Naive thymus-derived CD8-positive, alpha-beta T cell (primary cell): ENCODE results near the gene DDX39A. TPM values are rescaled to one million over a fixed set of nuclear protein-coding genes. Genes with fewer than 3 reads are reported as not detected.
"Not testable (repeated sequence)": the region's sequence is repeated elsewhere in the genome, so short reads cannot be mapped to it uniquely, and the experiment has no call there.

Experiments used
- ATAC-seq, 2 donors: fragments of 150-1000 bp; cut with Tn5 transposase in 1 of 2; sonication (Bioruptor Pico), chemical (Tn5 transposase) in 1 of 2; 1 replicate in 1 of 2; 2 replicates in 1 of 2; pipeline ENCODE4 v1.10.0; 2021; ENCODE audit warnings: mild to moderate bottlenecking in 2 of 2, moderate library complexity in 2 of 2
- POLR2A ChIA-PET: fragments of 350-600 bp; sonication (Branson Sonifier 250); formaldehyde crosslinking; loops from one replicate; lab custom pipeline; 2021; ENCODE audit warnings: antibody characterized with exemption; lab: Charles Lee
- DNase-seq, 10 donors: peaks; one replicate each; pipeline versions ENCODE4 v3.0.0 to v3.0.0-alpha.2; 2020 to 2022
- H3K27ac Mint-ChIP-seq, 10 donors: one replicate each; pipeline ENCODE4 v1.8.0; 2020 to 2022; ENCODE audit warnings: mild to moderate bottlenecking in 10 of 10, mixed read lengths in 10 of 10, moderate library complexity in 4 of 10, inconsistent platforms in 1 of 10
- H3K27me3 Mint-ChIP-seq, 5 donors: one replicate each; pipeline ENCODE4 v1.8.0; 2021 to 2022; ENCODE audit warnings: mixed read lengths in 5 of 5
- H3K36me3 Mint-ChIP-seq, 3 donors: one replicate each; pipeline ENCODE4 v1.8.0; 2020 to 2022; ENCODE audit warnings: mixed read lengths in 3 of 3, mild to moderate bottlenecking in 2 of 3, inconsistent platforms in 1 of 3
- H3K4me1 Mint-ChIP-seq, 4 donors: one replicate each; pipeline ENCODE4 v1.8.0; 2021 to 2022; ENCODE audit warnings: mixed read lengths in 4 of 4
- H3K4me3 Mint-ChIP-seq, 10 donors: one replicate each; pipeline ENCODE4 v1.8.0; 2020 to 2022; ENCODE audit warnings: mild to moderate bottlenecking in 10 of 10, mixed read lengths in 10 of 10, moderate library complexity in 6 of 10, inconsistent platforms in 1 of 10
- H3K9me3 Mint-ChIP-seq, 9 donors: one replicate each; pipeline ENCODE4 v1.8.0; 2020 to 2022; ENCODE audit warnings: mixed read lengths in 9 of 9, mild to moderate bottlenecking in 3 of 9, inconsistent platforms in 1 of 9, moderate library complexity in 1 of 9
- polyA plus RNA-seq, 3 donors: library from polyadenylated mRNA; unstranded; fragments of 300-500 nt; fragmentation: Illumina TruSeq; gene quantifications; one replicate each; pipeline ENCODE4 v1.2.3, GENCODE V29; 2021
- total RNA-seq, 8 experiments: library from RNA in 2 of 8; stranded (reverse) in 2 of 8; gene quantifications; one replicate each; pipeline ENCODE4 v1.2.3 and lab custom pipeline; 2021 to 2026

Gene DDX39A
- total RNA-seq = 100 to 1,000 TPM; 158 to 165 TPM
- polyA plus RNA-seq = 100 to 1,000 TPM in 2 of 3 donors, 10 to 100 TPM in 1; 96.0 to 136 (median 106) TPM
- total RNA-seq (lab: John Stamatoyannopoulos, UW) = 136 to 457 (median 239) reads per million in 6 experiments

DNA sequence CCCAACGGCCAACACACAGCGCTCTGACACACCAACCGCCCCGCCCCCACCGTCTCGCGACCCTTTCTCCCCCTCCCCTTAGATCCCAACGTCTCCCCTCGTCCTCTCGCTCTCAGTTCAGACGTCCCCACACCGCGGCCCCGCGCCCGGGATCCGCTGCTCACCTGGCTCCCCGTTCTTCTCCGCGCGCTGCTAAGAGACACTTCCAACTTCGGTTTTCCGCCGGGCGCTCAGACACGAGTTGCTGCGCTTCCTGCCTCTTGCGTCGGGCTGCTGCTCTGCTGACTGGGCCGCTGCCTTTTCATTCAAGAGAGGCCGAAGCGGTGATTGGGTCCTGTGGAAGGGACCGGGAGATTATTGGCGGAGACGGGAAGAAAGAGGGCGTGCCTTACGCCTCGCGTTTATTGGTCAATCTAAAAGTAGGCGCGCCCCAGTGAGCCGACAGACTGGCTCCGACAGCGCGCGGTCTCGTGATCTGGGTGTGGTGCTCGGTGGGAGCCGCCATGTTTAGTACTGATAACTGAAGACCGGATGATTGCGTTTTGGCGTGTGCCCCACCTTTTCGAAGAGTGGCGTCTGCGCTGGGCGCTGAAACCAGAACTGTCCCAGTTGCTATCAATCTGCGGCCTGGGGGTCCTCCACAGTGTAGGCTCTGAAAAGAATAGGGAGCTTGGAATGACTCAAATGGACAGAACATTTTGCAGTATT is at the start of gene DDX39A:
DDX39A (minus strand) TSS at position 236 of the 708 bp plus-strand sequence. CDS start 6,121 bp downstream, outside the sequence.
- peak; percentile 85 to 99 (median 98) for DNase-seq
- Mint-ChIP-seq H3K9me3 (no peaks in the 10 kb centered on the region), H3K27ac (peak within 1 kb of the TSS; percentile 95 to 100 (median 98)), H3K27me3 (no peaks in the 10 kb centered on the region), H3K4me1 (peaks cover 21 to 41% (median 40%) of the 10 kb centered on the region in 4 donors), H3K4me3 (peak within 1 kb of the TSS; percentile 91 to 100 (median 97)), H3K36me3 (peaks cover 0 to 21% (median 4%) of the 10 kb centered on the region in 3 donors)
- peak; percentile 87 to 88 for ATAC-seq
- POLR2A ChIA-PET = interaction anchor here (0.6 to 4.0 kb wide), 26 partner anchors 9 to 1249 kb away, joined by 3 to 36 read pairs (median 6); partner anchors contain the start of genes ADGRE5, DNAJB1 and PKN1

DNA sequence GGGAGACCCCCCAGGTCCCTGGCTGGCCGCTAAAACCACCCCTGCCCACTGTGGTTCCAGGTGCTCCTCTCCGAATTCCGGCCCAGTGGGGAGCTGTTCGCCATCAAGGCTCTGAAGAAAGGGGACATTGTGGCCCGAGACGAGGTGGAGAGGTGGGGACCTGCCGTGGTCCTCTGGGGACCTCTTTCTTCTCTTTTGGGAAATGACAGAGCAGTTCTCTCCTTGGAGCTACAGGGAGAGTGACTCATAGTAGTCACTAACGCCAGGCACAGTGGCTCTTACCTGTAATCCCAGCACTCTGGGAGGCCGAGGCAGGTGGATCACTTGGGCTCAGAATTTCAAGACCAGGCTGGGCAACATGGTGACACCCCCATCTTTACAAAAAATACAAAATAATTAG is 48.7 kb upstream of the DDX39A start:
- no peak for ATAC-seq
- Mint-ChIP-seq H3K36me3 (peaks cover 0 to 78% (median 16%) of the 10 kb centered on the region in 3 donors), H3K27me3 (peaks cover under 1 to 6% (median under 1%) of the 10 kb centered on the region in 5 donors), H3K4me1 (peaks cover 1 to 11% (median 5%) of the 10 kb centered on the region in 4 donors), H3K27ac (peak overlapping the region in 1 of 10 donors; percentile 15), H3K9me3 (no peaks in the 10 kb centered on the region), H3K4me3 (no peak overlapping the region)
- POLR2A ChIA-PET = interaction anchor here (0.6 to 0.9 kb wide), 5 partner anchors 28 to 55 kb away, joined by 3 to 4 read pairs (median 3); no protein-coding TSS in a partner anchor
- DNase-seq = no peak

DNA sequence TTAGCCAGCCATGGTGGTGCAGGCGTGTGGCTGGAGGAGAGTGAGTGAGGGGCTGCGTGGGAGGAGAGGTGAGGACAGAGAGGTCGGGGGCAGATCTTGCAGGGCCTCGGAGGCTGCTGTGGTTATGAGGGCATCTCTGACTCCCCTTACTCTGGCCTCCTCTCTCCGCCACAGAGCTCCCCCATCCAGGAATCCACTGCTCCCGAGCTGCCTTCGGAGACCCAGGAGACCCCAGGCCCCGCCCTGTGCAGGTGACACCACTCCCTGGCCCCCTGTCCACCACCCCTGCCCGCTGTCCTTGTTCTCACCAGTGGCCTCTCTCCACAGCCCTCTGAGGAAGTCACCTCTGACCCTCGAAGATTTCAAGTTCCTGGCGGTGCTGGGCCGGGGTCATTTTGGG is 48.2 kb upstream of the DDX39A start:
- peak overlapping the region in 1 of 10 donors; percentile 15 for H3K27ac Mint-ChIP-seq
- H3K36me3 Mint-ChIP-seq = peaks cover 0 to 82% (median 16%) of the 10 kb centered on the region in 3 donors
- peaks cover 0 to 7% (median 2%) of the 10 kb centered on the region in 4 donors for H3K4me1 Mint-ChIP-seq
- H3K9me3 Mint-ChIP-seq = no peaks in the 10 kb centered on the region
- H3K4me3 Mint-ChIP-seq = no peak overlapping the region
- DNase-seq = no peak
- ATAC-seq = no peak
- POLR2A ChIA-PET = interaction anchor here (1.0 kb wide), 2 partner anchors 17 to 49 kb away, joined by 3 read pairs; no protein-coding TSS in a partner anchor
- peaks cover 0 to 1% (median 0%) of the 10 kb centered on the region in 5 donors for H3K27me3 Mint-ChIP-seq

DNA sequence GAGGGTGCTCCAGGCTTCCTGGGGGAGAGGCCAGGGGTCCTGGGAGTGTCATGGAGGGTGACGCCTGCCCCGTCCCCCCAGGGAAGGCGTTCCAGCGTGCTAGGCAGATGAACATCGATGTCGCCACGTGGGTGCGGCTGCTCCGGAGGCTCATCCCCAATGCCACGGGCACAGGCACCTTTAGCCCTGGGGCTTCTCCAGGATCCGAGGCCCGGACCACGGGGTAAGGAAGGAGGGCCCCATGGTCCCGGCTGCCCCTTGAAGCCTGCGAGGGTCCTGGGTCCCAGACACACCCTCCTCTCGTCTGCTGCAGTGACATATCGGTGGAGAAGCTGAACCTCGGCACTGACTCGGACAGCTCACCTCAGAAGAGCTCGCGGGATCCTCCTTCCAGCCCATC is 44.6 kb upstream of the DDX39A start:
- POLR2A ChIA-PET = no interaction called here
- Mint-ChIP-seq H3K4me3 (no peak overlapping the region), H3K27ac (peak overlapping the region in 1 of 10 donors; percentile 62), H3K27me3 (no peaks in the 10 kb centered on the region), H3K36me3 (peaks cover 6 to 96% (median 21%) of the 10 kb centered on the region in 3 donors), H3K4me1 (peaks cover 0 to 12% (median 5%) of the 10 kb centered on the region in 4 donors), H3K9me3 (no peaks in the 10 kb centered on the region)
- DNase-seq = no peak
- no peak for ATAC-seq

DNA sequence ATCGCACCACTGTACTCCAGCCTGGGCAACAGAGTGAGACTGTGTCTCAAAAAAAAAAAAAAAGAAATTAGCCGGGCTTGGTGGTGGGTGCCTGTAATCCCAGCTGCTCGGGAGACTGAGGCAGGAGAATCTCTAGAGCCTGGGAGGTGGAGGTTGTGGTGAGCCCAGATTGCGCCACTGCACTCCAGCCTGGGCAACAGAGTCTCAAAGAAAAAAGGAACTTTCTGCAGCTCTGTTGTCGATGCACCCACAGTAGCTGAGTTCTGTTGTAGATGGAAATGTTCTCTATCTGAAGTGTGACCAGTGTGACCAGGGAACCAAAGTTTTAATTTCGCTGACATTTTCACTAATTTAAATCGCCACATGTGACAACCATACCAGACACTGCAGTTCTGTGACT is 43.3 kb upstream of the DDX39A start:
- Mint-ChIP-seq H3K36me3 (peaks cover 6 to 96% (median 12%) of the 10 kb centered on the region in 3 donors), H3K4me1 (peaks cover 0 to 14% (median 5%) of the 10 kb centered on the region in 4 donors), H3K27ac (peak overlapping the region in 1 of 10 donors; percentile 67)
- DNase-seq, H3K9me3 Mint-ChIP-seq, H3K27me3 Mint-ChIP-seq, POLR2A ChIA-PET, ATAC-seq, H3K4me3 Mint-ChIP-seq: not testable (repeated sequence)

DNA sequence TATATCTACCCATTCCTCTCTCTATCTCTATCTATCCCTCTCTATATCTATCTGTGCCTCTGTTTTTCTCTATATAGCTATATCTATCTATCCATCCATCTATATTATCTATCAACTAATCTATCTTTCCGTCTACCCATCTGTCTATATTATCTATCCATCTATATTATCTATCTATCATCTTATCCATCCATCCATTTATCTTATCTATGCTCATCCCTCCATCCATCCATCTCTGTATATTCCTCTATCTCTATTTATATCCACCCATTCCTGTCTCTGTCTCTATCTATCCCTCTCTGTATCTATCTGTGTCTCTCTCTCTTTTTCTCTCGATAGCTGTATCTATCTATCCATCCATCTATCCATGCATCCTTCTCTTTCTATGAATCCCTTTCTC is 41.8 kb upstream of the DDX39A start:
- DNase-seq (no peak), ATAC-seq (no peak)
- Mint-ChIP-seq H3K27me3 (no peaks in the 10 kb centered on the region), H3K4me3 (no peak overlapping the region), H3K36me3 (peaks cover 6 to 96% (median 12%) of the 10 kb centered on the region in 3 donors), H3K4me1 (peaks cover 0 to 14% (median 5%) of the 10 kb centered on the region in 4 donors), H3K27ac (peak overlapping the region in 8 of 10 donors; percentile 0 to 79 (median 60)), H3K9me3 (no peaks in the 10 kb centered on the region)
- POLR2A ChIA-PET = no interaction called here

DNA sequence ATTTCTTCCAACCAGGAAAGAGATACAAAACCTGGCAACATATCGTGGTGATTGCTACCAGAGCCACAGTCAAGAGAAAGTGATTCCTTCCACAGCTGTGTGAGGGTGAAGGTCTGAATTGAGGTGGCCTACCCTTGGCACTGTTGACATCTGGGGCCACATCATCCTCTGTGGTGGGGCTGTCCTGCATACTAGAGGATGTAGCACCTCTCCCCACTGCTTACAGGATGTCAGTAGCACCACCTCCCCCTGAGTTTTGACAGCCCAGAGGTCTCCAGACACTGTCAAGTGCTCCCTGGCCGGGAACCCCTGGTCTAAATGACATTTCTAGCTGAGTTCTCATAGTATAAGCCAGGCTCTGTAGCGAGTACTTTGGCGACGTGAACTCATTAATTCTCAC is 40.6 kb upstream of the DDX39A start:
- Mint-ChIP-seq H3K9me3 (no peaks in the 10 kb centered on the region), H3K36me3 (peaks cover 6 to 97% (median 11%) of the 10 kb centered on the region in 3 donors), H3K4me3 (peak overlapping the region in 2 of 10 donors; percentile 23 to 62), H3K27me3 (no peaks in the 10 kb centered on the region), H3K4me1 (peaks cover 0 to 14% (median 6%) of the 10 kb centered on the region in 4 donors), H3K27ac (peak overlapping the region in 8 of 10 donors; percentile 22 to 78 (median 58))
- POLR2A ChIA-PET = no interaction called here
- peak; percentile 46 to 59 for ATAC-seq
- peak in 1 of 10 donors; percentile 33 for DNase-seq

DNA sequence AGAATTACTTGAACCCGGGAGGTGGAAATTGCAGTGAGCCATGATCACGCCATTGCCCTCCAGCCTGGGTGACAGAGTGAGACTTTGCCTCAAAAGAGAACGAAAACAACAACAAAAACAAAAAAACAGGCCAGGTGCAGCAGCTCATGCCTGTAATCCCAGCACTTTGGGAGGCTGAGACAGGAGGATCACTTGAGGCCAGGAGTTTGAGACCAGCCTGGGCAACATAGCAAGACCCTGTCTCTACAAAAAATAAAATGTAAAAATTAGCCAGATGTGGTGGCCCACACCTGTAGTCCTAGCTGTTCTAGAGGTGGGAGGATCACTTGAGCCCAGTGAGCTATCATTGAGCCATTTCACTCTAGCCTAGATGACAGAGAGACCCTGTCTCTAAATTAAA is 33.2 kb upstream of the DDX39A start:
- POLR2A ChIA-PET = interaction anchor here (0.8 kb wide), 1 partner anchor 14 kb away, joined by 3 read pairs; no protein-coding TSS in a partner anchor
- not testable (repeated sequence) for DNase-seq, H3K27me3 Mint-ChIP-seq, H3K4me3 Mint-ChIP-seq, H3K9me3 Mint-ChIP-seq, ATAC-seq, H3K27ac Mint-ChIP-seq
- Mint-ChIP-seq H3K36me3 (peaks cover 6 to 94% (median 22%) of the 10 kb centered on the region in 3 donors), H3K4me1 (peaks cover 7 to 28% (median 14%) of the 10 kb centered on the region in 4 donors)

DNA sequence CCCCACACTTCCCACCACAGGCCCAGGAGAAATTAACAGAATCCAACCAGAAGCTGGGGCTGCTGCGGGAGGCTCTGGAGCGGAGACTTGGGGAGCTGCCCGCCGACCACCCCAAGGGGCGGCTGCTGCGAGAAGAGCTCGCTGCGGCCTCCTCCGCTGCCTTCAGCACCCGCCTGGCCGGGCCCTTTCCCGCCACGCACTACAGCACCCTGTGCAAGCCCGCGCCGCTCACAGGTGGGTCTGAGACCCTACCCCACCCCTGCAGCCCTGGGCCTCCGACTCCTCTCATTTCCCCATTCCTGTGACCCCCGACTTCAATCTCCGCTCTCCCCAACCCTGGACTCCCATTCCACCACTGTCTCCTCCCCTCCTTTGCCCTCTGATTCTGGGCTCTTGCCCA is 31.7 kb upstream of the DDX39A start:
- Mint-ChIP-seq H3K4me1 (peaks cover 7 to 32% (median 14%) of the 10 kb centered on the region in 4 donors), H3K4me3 (no peak overlapping the region), H3K9me3 (no peaks in the 10 kb centered on the region), H3K27me3 (no peaks in the 10 kb centered on the region), H3K36me3 (peaks cover 6 to 95% (median 32%) of the 10 kb centered on the region in 3 donors), H3K27ac (peak overlapping the region in 1 of 10 donors; percentile 59)
- ATAC-seq (no peak), DNase-seq (no peak)
- POLR2A ChIA-PET = interaction anchor here (0.6 to 1.0 kb wide), 2 partner anchors 16 to 1256 kb away, joined by 3 read pairs; no protein-coding TSS in a partner anchor

DNA sequence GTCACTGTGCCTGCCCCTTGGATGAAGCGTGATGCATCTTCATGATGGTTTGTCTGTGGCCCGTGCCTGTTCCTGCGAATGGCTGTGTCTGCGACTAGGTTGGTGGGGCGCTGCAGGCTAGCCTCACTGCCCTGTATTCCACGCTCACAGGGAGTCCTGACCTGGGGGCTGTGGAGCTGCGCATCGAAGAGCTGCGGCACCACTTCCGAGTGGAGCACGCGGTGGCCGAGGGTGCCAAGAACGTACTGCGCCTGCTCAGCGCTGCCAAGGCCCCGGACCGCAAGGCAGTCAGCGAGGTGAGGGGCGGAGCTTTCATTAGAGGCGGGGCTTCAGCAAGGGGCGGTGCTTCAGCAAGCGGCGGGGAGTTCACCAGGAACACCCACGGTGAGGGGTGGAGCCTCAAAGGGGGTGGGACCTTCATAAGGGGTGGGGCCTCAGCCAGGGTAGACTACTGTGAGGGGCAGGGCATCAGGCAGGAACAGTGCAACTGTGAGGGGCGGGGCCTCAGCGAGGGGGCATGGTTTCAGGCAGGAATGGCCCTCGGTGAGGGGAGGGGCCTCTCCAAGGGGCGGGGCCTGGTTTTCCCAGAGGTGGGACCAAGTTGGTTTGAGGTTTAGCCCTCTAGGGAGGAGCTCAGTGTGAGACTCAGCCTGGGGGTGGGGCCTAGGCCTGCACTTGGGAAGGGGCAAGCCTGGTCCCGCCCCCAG is 31.2 kb upstream of the DDX39A start:
- Mint-ChIP-seq H3K27ac (peak overlapping the region in 5 of 10 donors; percentile 25 to 69 (median 46)), H3K4me3 (no peak overlapping the region), H3K27me3 (no peaks in the 10 kb centered on the region), H3K9me3 (no peaks in the 10 kb centered on the region), H3K4me1 (peaks cover 7 to 32% (median 15%) of the 10 kb centered on the region in 4 donors), H3K36me3 (peaks cover 6 to 92% (median 33%) of the 10 kb centered on the region in 3 donors)
- peak in 8 of 10 donors; percentile 25 to 65 (median 58) for DNase-seq
- ATAC-seq = peak; percentile 79 to 99
- POLR2A ChIA-PET = interaction anchor here (0.6 to 1.0 kb wide), 2 partner anchors 17 to 1256 kb away, joined by 3 read pairs; no protein-coding TSS in a partner anchor

DNA sequence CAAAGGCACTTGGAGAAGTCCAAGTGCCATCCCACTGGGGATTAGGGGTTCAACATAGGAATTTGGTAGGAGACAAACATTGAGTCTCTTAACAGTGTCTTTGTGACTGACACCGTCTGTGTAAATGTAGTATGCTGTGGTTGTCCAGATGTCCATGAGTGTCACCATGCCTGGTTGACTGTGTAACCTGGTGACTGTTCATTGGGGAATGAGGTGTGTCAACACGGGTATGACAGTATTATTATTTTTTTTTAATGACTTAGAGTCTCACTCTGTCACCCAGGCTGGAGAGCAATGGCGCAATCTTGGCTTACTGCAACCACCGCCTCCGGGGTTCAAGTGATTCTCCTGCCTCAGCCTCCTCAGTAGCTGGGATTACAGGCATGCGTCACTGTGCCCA is 30.2 kb upstream of the DDX39A start:
- H3K36me3 Mint-ChIP-seq = peaks cover 10 to 91% (median 35%) of the 10 kb centered on the region in 3 donors
- peaks cover 10 to 38% (median 20%) of the 10 kb centered on the region in 4 donors for H3K4me1 Mint-ChIP-seq
- POLR2A ChIA-PET = no interaction called here
- no peaks in the 10 kb centered on the region for H3K27me3 Mint-ChIP-seq
- peak overlapping the region in 2 of 10 donors; percentile 24 to 67 for H3K27ac Mint-ChIP-seq
- no peaks in the 10 kb centered on the region for H3K9me3 Mint-ChIP-seq
- no peak for ATAC-seq
- no peak overlapping the region for H3K4me3 Mint-ChIP-seq
- DNase-seq = no peak
